ENCODE measurements around the gene S100A10. TPM values are rescaled to one million over a fixed set of nuclear protein-coding genes. Genes with fewer than 3 reads are reported as not detected.

S100A10 gene
- total and polyA plus RNA-seq, 2 experiments from 2014 or later = 408 to 3,367 TPM

- no peaks in the 10 kb centered on the region for H3K79me2 ChIP-seq
- H3K9me3 ChIP-seq (ENCODE audit: low read depth) = no peaks in the 10 kb centered on the region
- no peaks in the 10 kb centered on the region for H3K9me2 ChIP-seq (replicated peaks; ENCODE audit: insufficient read depth)
- no peak overlapping the region for H2AFZ ChIP-seq
- H3K27me3 ChIP-seq = no peaks in the 10 kb centered on the region
- no peak overlapping the region for H3K27ac ChIP-seq
- H3K4me3 ChIP-seq = no peak overlapping the region
- no peaks in the 10 kb centered on the region for H3K36me3 ChIP-seq (replicated peaks; ENCODE audit: insufficient read depth, low read depth)
- no peak for DNase-seq (ENCODE audit: low spot score)
- WGBS (ENCODE audit: low lambda C conversion rate, missing lambda C conversion rate) = 65% methylated on average over 3 of the region's 3 CpGs
- H3K4me2 ChIP-seq = no peak overlapping the region
- peaks cover 28% of the 10 kb centered on the region for H3K4me1 ChIP-seq (ENCODE audit: insufficient read depth)
- TF ChIP-seq EZH2phosphoT487 (IDR thresholded peaks at IDR 0.05; ENCODE audit: low read depth, severe bottlenecking, unreplicated experiment) = no peak
- TF ChIP-seq, protein P1, sequence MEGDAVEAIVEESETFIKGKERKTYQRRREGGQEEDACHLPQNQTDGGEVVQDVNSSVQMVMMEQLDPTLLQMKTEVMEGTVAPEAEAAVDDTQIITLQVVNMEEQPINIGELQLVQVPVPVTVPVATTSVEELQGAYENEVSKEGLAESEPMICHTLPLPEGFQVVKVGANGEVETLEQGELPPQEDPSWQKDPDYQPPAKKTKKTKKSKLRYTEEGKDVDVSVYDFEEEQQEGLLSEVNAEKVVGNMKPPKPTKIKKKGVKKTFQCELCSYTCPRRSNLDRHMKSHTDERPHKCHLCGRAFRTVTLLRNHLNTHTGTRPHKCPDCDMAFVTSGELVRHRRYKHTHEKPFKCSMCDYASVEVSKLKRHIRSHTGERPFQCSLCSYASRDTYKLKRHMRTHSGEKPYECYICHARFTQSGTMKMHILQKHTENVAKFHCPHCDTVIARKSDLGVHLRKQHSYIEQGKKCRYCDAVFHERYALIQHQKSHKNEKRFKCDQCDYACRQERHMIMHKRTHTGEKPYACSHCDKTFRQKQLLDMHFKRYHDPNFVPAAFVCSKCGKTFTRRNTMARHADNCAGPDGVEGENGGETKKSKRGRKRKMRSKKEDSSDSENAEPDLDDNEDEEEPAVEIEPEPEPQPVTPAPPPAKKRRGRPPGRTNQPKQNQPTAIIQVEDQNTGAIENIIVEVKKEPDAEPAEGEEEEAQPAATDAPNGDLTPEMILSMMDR (IDR thresholded peaks at IDR 0.05; ENCODE audit: poor library complexity) = peak; percentile 6
- no peaks in the 10 kb centered on the region for H4K20me1 ChIP-seq (ENCODE audit: insufficient read depth, poor library complexity, severe bottlenecking)
Measured at GRCh38 chr1:151968791-151969399, 24.8 kb downstream of the S100A10 start.

DNA sequence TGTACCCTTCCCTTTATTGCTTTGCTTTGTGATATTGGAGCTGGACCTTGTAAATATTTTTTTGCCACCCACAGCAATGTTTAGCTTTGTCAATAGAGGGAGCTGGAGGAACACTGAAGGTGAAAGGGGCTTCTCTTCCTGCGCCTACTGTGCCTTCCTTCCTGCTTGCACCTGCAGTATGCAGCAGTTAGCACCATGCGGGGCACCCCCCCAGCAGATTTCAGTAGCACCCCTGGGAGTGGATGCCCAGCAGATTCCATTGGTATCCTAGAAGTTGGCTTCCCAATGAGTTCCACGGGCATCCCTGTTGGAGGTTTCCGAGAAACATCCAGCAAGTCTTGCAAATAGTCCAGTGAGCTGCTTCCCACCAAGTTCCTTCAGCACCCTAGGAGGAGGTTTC lies 25.6 kb downstream of the S100A10 start:
- no peaks in the 10 kb centered on the region for H3K27me3 ChIP-seq
- peaks cover 20% of the 10 kb centered on the region for H3K4me1 ChIP-seq (ENCODE audit: insufficient read depth)
- no peaks in the 10 kb centered on the region for H3K79me2 ChIP-seq
- H3K36me3 ChIP-seq (replicated peaks; ENCODE audit: insufficient read depth, low read depth) = no peaks in the 10 kb centered on the region
- TF ChIP-seq EZH2 (IDR thresholded peaks at IDR 0.05; ENCODE audit: borderline replicate concordance) = no peak
- TF ChIP-seq, protein P1 (IDR thresholded peaks at IDR 0.05; ENCODE audit: poor library complexity) = peak; percentile 66
- no peak for TF ChIP-seq EZH2phosphoT487 (IDR thresholded peaks at IDR 0.05; ENCODE audit: low read depth, severe bottlenecking, unreplicated experiment)
- H3K9me3 ChIP-seq (ENCODE audit: low read depth) = no peaks in the 10 kb centered on the region
- no peak overlapping the region for H3K4me3 ChIP-seq
- no peaks in the 10 kb centered on the region for H3K9me2 ChIP-seq (replicated peaks; ENCODE audit: insufficient read depth)
- 51% methylated on average over 4 of the region's 4 CpGs for WGBS (ENCODE audit: low lambda C conversion rate, missing lambda C conversion rate)
- no peaks in the 10 kb centered on the region for H4K20me1 ChIP-seq (ENCODE audit: insufficient read depth, poor library complexity, severe bottlenecking)
- H2AFZ ChIP-seq = no peak overlapping the region
- H3K27ac ChIP-seq = no peak overlapping the region
- no peak overlapping the region for H3K4me2 ChIP-seq
- peak; percentile 61 for DNase-seq (ENCODE audit: low spot score)

GRCh38 chr1:151967091-151967490 lies 26.6 kb downstream of the S100A10 start:
- Histone ChIP-seq H3K9me3 (ENCODE audit: low read depth) (no peaks in the 10 kb centered on the region), H3K4me2 (no peak overlapping the region), H3K27me3 (no peaks in the 10 kb centered on the region), H3K27ac (no peak overlapping the region), H3K36me3 (replicated peaks; ENCODE audit: insufficient read depth, low read depth) (no peaks in the 10 kb centered on the region), H3K4me3 (no peak overlapping the region), H2AFZ (no peak overlapping the region), H4K20me1 (ENCODE audit: insufficient read depth, poor library complexity, severe bottlenecking) (no peaks in the 10 kb centered on the region), H3K4me1 (ENCODE audit: insufficient read depth) (peaks cover 10% of the 10 kb centered on the region), H3K79me2 (no peaks in the 10 kb centered on the region), H3K9me2 (replicated peaks; ENCODE audit: insufficient read depth) (no peaks in the 10 kb centered on the region)
- TF ChIP-seq EZH2 (IDR thresholded peaks at IDR 0.05; ENCODE audit: borderline replicate concordance) (no peak), EZH2phosphoT487 (IDR thresholded peaks at IDR 0.05; ENCODE audit: low read depth, severe bottlenecking, unreplicated experiment) (no peak)
- TF ChIP-seq, protein P1 (IDR thresholded peaks at IDR 0.05; ENCODE audit: poor library complexity) = no peak
- DNase-seq (ENCODE audit: low spot score) = no peak
- WGBS (ENCODE audit: low lambda C conversion rate, missing lambda C conversion rate) = 73% methylated on average over 1 of the region's 1 CpG

Data from hepatocyte (in vitro differentiated cells).